NCI-H774 (cell line): Measurements from ENCODE around the gene OXT.

Source experiments
- DNase-seq: peaks from one replicate; lab custom pipeline; 2025; lab: John Stamatoyannopoulos, UW

OXT gene

GRCh38 chr20:3084283-3084985 is 13.0 kb downstream of the OXT start, which contains the start of gene AVP:
Gene AVP, minus strand, starts transcription at chr20:3084724. Its CDS starts 50 bp downstream, at chr20:3084674.
- no peak for DNase-seq

GRCh38 chr20:3084986-3085360 is 13.6 kb downstream of the OXT start:
- no peak for DNase-seq

- no peak for DNase-seq
These were observed 14.2 kb downstream of the OXT start for GRCh38 chr20:3085571-3086072.

- DNase-seq: no peak
These were observed 16.6 kb downstream of the OXT start for GRCh38 chr20:3088031-3088430.

GRCh38 chr20:3090565-3090964 is 19.1 kb downstream of the OXT start:
- DNase-seq: no peak

GRCh38 chr20:3092611-3093379 is 21.4 kb downstream of the OXT start:
- no peak for DNase-seq

GRCh38 chr20:3093861-3094361 is 22.5 kb downstream of the OXT start:
- no peak for DNase-seq

GRCh38 chr20:3094848-3095629 is 23.6 kb downstream of the OXT start:
- DNase-seq: no peak

GRCh38 chr20:3100480-3100879 is 29.1 kb downstream of the OXT start:
- DNase-seq: no peak

GRCh38 chr20:3101251-3101650 is 29.8 kb downstream of the OXT start:
- no peak for DNase-seq

GRCh38 chr20:3101737-3102574 is 30.5 kb downstream of the OXT start:
- no peak for DNase-seq

GRCh38 chr20:3102575-3103368 is 31.4 kb downstream of the OXT start:
- DNase-seq: no peak

GRCh38 chr20:3103369-3104032 is 32.1 kb downstream of the OXT start:
- DNase-seq: no peak

GRCh38 chr20:3105256-3106137 is 34.1 kb downstream of the OXT start:
- DNase-seq: no peak

- DNase-seq: no peak
These were observed 34.8 kb downstream of the OXT start for GRCh38 chr20:3106185-3106584.

- no peak for DNase-seq
These were observed 35.4 kb downstream of the OXT start for GRCh38 chr20:3106658-3107463.

GRCh38 chr20:3107464-3108025 is 36.1 kb downstream of the OXT start:
- no peak for DNase-seq
